Hypothalamus (tissue), 51 donors: Measurements from ENCODE around the gene SLC6A17.

Source experiments
- DNase-seq, 51 donors: peaks; one replicate each; lab custom pipeline; 2025; lab: John Stamatoyannopoulos, UW

The SLC6A17 gene

GRCh38 chr1:110150330-110151174 is at the start of gene SLC6A17:
TSS of gene SLC6A17 (plus strand) at chr1:110150494. CDS start at chr1:110166930, 16,436 bp downstream.
- peak in 17 of 51 donors; percentile 13 to 64 (median 44) for DNase-seq

GRCh38 chr1:110102081-110102480 is 48.2 kb upstream of the SLC6A17 start:
- DNase-seq: no peak

GRCh38 chr1:110106013-110106941 is 44.0 kb upstream of the SLC6A17 start:
- peak in 42 of 51 donors; percentile 7 to 74 (median 44) for DNase-seq

GRCh38 chr1:110107867-110108469 is 42.3 kb upstream of the SLC6A17 start:
- no peak for DNase-seq

GRCh38 chr1:110111081-110111480 is 39.2 kb upstream of the SLC6A17 start:
- no peak for DNase-seq

- no peak for DNase-seq
These were observed 38.2 kb upstream of the SLC6A17 start, which contains the start of gene UBL4B for GRCh38 chr1:110112143-110112542. TSS of gene UBL4B (plus strand) at chr1:110112443. CDS start at chr1:110112535, 92 bp downstream.

GRCh38 chr1:110112656-110113055 is 37.6 kb upstream of the SLC6A17 start:
- DNase-seq: no peak

GRCh38 chr1:110113551-110113950 is 36.7 kb upstream of the SLC6A17 start:
- DNase-seq: no peak

- no peak for DNase-seq
These were observed 36.1 kb upstream of the SLC6A17 start for GRCh38 chr1:110114173-110114572.

- no peak for DNase-seq
These were observed 35.5 kb upstream of the SLC6A17 start for GRCh38 chr1:110114784-110115183.

GRCh38 chr1:110118636-110119396 is 31.5 kb upstream of the SLC6A17 start:
- peak in 1 of 51 donors; percentile 27 for DNase-seq

GRCh38 chr1:110119843-110120242 is 30.5 kb upstream of the SLC6A17 start:
- no peak for DNase-seq

GRCh38 chr1:110120960-110121561 is 29.2 kb upstream of the SLC6A17 start:
- no peak for DNase-seq

- no peak for DNase-seq
These were observed 27.1 kb upstream of the SLC6A17 start for GRCh38 chr1:110123224-110123623.

GRCh38 chr1:110125810-110126209 is 24.5 kb upstream of the SLC6A17 start:
- no peak for DNase-seq

- peak in 3 of 51 donors; percentile 20 to 75 (median 27) for DNase-seq
These were observed 20.1 kb upstream of the SLC6A17 start for GRCh38 chr1:110130113-110130591.

GRCh38 chr1:110130989-110131388 is 19.3 kb upstream of the SLC6A17 start:
- no peak for DNase-seq

GRCh38 chr1:110132682-110133081 is 17.6 kb upstream of the SLC6A17 start:
- DNase-seq: no peak

- DNase-seq: no peak
These were observed 16.9 kb upstream of the SLC6A17 start for GRCh38 chr1:110133436-110133835.
